PFSK-1 (cell line): Measurements from ENCODE around the gene MAP7.

ENCODE experiments used
- FOXP2 ChIP-seq: optimal IDR thresholded peaks from 2 replicates; pipeline ENCODE3; 2011; ENCODE audit warnings: borderline replicate concordance, control low read depth, inconsistent platforms; ENCODE audit not compliant: insufficient read depth; ENCODE audit errors: extremely low read length, extremely low read depth
- POLR2AphosphoS5 ChIP-seq: IDR thresholded peaks from 2 replicates; pipeline ENCODE4 v1.6.1; 2012; ENCODE audit warnings: low read depth, mild to moderate bottlenecking, control low read depth, low read length, moderate library complexity
- REST ChIP-seq, 2 experiments: IDR thresholded peaks; 2 replicates each; pipeline versions ENCODE4 v1.6.1 to v1.8.0; 2011 to 2012; ENCODE audit warnings: low read depth in 2 of 2, low read length in 2 of 2, control low read depth in 1 of 2, inconsistent platforms in 1 of 2, mild to moderate bottlenecking in 1 of 2, moderate library complexity in 1 of 2; ENCODE audit not compliant: insufficient read depth in 1 of 2
- SIN3A ChIP-seq: IDR thresholded peaks from 2 replicates; pipeline ENCODE4 v1.6.1; 2012; ENCODE audit warnings: mild to moderate bottlenecking, low read length, moderate library complexity, borderline replicate concordance; ENCODE audit not compliant: insufficient read depth
- TAF1 ChIP-seq: IDR thresholded peaks from 2 replicates; pipeline ENCODE4 v1.6.1; 2012; ENCODE audit warnings: low read length, control low read depth, borderline replicate concordance; ENCODE audit not compliant: insufficient read depth

The MAP7 gene

DNA sequence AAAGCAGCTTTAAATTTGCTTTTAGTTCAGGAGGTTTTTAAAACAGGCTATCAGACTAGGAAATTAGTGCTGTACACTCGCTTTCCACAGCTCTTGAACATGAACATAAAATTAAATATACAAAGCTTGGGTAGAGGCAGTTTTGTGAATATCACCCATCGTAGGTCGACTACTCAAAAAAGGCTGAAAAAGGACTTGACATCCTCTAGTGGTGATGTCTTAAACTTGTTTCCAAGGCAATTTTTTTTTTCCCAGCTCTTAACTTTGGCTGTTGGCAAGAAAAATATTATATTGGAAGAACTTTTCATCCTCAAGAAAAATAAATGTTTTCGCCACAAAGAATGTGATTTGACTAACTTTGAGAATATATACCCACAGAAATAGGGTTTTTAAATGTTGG, 2.9 kb downstream of the MAP7 start:
- TF ChIP-seq TAF1, result no peak
- no peak for TF ChIP-seq REST (IDR thresholded peaks at IDR 0.05; ENCODE audit: insufficient read depth in 1 of 2, low read depth in 2 of 2, low read length in 2 of 2)
- no peak for TF ChIP-seq FOXP2
- no peak for TF ChIP-seq SIN3A
- TF ChIP-seq POLR2AphosphoS5, result no peak

GRCh38 chr6:136546331-136546730, 3.9 kb downstream of the MAP7 start:
- TF ChIP-seq TAF1, result no peak
- TF ChIP-seq SIN3A, result no peak
- TF ChIP-seq FOXP2, result no peak
- TF ChIP-seq REST (IDR thresholded peaks at IDR 0.05; ENCODE audit: insufficient read depth in 1 of 2, low read depth in 2 of 2, low read length in 2 of 2), result no peak
- TF ChIP-seq POLR2AphosphoS5, result no peak

DNA sequence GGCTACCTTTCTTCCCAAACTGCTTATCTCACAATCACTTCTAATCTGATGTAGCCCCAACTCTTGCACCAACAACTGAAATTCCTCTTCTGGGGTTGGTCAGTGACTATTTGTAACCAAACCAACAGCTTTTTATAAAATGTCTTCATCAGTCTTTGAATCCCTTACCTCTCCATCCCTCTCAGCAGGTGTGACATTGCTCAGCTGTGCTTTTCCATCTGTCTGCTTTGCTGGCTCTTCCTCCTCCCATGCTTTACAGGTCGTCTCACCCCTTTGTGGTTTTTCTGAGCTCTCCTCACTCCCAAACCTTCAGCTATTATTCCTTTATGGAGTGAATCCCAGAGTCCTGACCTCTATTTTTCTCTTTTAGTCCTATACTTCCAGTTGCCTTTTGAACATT, 5.9 kb downstream of the MAP7 start:
- TF ChIP-seq TAF1 (no peak), REST (IDR thresholded peaks at IDR 0.05; ENCODE audit: insufficient read depth in 1 of 2, low read depth in 2 of 2, low read length in 2 of 2) (no peak), POLR2AphosphoS5 (no peak), SIN3A (no peak), FOXP2 (no peak)

DNA sequence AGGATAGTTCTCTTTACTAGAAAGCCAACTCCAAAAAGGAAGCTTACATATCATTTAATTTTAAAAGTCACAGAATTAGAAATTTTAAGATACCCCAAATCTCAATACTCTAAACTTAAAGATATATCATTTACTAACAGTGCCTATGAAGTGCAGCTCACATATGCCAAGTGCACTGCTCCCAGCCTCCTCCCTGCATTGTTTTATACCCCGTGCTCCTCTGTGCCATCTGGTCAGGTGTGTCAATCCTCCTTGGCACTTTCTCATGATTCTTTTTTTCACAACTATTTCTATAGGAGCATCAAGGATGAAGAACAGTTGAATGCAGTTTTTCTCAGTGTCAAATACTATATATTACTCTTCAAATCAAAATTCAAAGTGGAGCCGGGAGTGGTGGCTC, 8.8 kb downstream of the MAP7 start:
- no peak for TF ChIP-seq FOXP2
- TF ChIP-seq SIN3A, result no peak
- TF ChIP-seq POLR2AphosphoS5, result no peak
- TF ChIP-seq REST (IDR thresholded peaks at IDR 0.05; ENCODE audit: insufficient read depth in 1 of 2, low read depth in 2 of 2, low read length in 2 of 2), result no peak
- TF ChIP-seq TAF1, result no peak

DNA sequence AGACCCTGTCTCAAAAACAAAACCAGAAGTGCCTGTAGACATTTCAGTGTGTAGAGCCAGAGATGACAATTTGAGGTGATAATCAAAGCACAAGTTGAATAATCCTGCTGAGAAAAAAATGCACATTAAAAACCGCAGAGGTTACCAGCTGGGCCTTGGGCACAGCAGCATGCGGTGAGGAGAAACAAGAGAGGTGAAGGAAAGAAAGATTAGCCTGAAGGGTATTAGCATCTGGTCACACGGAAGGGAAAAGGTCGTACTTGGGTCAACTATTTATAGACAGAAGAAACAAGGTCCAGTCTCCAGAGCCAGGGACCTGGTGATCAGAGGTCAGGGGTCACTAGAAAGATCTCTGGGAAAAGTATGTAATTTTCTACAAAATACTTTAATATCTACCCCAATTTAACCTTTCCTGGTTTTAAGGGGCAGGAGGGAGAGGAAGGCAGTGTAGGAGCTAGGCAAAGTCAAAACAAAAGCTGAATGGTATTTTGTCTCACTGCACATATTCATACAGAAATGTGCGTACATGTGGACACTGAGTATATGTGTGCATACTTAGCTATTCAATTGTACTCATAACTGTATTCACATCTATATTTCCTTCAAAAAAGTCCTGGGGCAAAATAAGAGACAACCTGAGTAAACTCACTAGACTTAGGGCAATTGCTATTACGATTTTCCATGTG, 10.1 kb downstream of the MAP7 start:
- TF ChIP-seq FOXP2 (no peak), TAF1 (no peak), POLR2AphosphoS5 (no peak), SIN3A (no peak), REST (IDR thresholded peaks at IDR 0.05; ENCODE audit: insufficient read depth in 1 of 2, low read depth in 2 of 2, low read length in 2 of 2) (no peak)
